Activated T-helper 9 cell treated with anti-CD3 and anti-CD28 coated beads, Interleukin-2, amount 50 U/mL, for 16 hours (primary cell): ENCODE measurements around the gene NAE1.
"Not testable (repeated sequence)": the region's sequence is repeated elsewhere in the genome, so short reads cannot be mapped to it uniquely, and the experiment has no call there.

ENCODE experiments used
- DNase-seq: peaks from one replicate; pipeline ENCODE4 v3.0.0-alpha.2; 2020; ENCODE audit warnings: low read depth

NAE1 gene

DNA sequence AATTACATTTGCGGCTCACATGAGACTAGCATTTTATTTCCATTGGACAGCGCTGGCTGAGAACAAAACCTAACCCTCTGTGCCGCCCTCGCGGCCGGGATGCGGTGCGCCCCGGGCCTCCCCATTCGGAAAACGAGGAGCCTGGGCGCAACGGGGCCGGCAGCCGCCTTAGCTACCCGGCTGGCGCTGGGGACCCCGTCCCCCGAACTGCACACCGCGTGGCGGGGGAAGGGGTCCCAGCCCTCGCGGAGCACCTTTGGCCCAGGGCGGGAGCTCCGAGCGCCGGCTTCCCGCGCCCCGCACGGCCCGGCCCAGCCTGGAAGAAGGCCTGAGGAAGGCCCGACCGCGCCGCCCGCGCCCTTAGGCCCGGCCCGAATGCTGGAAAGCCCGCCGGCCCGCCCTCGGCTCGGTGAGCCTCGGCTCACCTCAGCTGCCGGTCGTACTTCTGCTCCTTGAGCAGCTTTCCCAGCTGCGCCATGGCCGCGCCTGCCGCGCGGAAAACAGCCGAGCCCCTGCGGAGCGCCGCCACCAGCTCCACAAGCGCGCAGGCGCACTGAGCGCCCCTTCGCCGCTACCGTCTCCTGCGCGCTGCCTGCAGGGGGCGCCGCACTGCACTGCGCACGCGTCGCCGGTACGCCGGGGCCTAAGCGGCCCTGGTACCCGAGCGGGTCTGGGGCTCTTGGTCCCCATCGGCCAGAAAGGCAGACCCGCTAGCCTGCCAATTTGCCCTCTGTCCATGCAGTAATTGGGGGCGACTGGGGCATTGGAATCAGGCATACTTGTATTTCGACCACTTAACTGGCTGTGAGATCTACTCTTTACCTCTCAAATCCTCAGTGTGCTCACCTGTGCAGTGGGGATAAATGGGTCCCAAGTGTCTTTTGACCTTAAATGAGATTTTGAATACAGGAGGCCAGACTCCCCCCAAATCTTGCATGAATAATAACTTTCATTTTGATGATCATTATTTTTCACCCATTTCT lies at the start of gene NAE1:
Gene NAE1, minus strand, starts transcription at position 555 of the 983 bp plus-strand sequence. Its CDS starts 77 bp downstream, at position 478.
- DNase-seq, result peak; percentile 85

DNA sequence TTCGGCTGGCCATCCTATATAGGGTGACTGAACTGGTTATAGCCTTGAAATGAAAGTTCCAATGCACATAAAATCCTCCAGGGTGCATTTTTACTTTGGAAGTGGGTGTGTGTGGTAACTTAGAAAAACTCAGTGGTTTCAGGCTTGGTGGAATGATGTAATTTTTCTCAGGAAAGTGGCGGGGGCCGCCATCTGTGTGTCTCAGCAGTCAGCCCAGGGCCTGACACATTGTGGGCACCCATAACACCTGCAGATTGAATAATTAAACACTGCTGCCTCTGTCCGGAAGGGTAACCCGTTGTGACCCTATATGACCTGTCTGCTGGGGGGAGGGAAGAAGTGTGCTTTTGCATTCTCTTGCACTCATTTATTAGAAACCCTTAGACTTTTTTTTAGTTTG lies 47.3 kb upstream of the NAE1 start:
- DNase-seq, result peak; percentile 47

DNA sequence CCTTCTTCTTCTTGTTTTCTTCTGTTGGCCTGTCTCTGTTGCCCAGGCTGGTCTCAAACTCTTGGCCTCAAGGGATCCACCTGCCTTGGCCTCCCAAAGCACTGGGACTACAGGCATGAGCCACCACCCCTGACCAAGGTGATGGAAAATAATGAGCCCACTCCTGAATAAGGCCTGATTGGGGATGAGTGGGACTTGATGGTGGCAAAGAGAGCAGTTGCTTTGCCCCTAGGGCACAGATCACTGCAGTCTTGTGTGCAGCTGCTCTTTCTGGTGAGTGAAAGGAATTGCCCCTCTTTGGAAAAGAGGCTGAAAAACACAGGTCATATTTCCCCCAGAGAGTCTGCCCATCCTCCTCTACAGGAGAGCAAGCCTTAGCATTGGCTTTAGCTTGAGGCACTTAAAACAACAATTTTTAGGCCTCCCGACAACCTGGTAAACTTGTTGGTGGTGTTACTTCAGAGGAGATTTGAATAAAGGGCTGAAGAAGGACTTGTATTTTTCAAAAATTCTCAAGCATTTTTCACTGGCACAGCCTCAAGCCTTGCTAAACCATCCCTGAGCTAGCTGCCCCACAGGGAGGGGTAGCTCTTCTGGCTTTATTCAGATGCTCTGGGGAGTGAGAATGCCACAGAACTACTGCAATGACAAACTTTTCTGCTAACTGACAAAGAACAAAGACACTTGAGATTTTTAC lies 43.5 kb upstream of the NAE1 start:
- no peak for DNase-seq

DNA sequence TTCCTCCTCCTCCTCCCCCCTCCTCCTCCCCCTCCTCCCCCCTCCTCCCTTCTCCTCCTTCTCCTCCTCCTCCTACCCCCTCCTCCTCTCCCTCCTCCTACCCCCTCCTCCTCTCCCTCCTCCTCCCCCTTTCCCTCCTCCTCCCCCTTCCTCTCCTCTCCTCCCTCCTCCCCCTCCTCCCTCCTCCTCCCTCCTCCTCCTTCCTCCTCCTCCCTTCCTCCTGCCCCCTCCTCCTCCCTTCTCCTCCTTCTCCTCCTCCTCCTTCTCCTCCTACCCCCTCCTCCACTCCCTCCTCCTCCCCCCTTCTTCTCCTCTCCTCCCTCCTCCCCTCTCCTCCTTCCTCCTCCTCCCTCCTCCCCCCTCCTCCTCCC lies 42.9 kb upstream of the NAE1 start:
- DNase-seq, result no peak

DNA sequence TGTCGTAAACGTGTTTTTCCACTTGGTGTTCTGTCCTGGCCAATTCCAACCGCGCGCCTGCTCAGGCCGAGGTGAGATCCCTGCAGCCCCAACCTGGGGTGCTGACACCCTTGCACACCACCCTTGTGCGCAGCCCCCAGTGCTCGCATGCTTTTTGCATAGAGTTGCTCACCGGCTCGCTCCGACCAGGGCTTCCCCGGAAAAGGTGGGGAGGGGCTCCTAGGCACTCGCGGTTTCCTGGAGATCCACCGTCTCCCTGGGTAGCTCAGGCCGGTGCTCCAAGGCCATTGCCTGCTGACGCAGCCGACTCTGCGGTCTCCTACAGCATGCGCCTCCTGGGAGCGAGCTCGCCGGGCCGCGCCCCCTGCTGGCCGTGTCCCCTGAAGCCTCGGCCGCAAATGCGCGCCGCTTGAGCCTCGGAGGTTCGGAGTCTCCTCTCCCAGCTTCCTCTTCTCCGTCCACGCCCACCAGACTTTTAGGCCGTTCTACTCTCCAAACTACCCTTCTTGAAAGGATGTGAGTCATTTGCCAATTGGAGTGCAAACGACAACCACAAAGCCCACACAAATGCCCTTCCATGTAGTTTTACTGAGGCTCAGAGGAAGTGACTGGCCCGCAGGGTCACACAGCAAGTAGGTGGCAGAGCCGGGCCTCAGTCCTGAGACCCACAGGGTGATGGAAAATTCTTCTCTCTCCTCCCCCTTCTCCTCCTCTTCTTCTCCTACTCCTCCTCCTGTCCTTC lies 42.3 kb upstream of the NAE1 start:
- peak; percentile 85 for DNase-seq

DNA sequence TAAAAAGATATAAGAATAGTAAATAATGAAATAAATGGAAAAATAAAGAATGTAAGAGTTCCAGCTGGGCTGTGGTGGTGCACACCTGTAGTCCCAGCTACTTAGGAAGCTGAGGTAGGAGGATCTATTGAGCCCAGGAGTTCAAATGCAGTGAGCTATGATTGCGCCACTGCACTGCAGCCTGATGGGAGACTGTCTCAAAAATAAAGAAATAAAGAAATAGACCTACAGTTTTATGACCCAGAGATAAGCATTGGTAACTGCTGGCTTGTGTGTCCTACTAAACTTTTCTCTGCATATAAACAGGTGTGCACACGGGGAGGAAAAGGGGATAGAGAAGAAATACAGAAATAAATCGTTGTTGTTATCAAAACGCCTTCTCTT lies 41.8 kb upstream of the NAE1 start:
- DNase-seq, result no peak

DNA sequence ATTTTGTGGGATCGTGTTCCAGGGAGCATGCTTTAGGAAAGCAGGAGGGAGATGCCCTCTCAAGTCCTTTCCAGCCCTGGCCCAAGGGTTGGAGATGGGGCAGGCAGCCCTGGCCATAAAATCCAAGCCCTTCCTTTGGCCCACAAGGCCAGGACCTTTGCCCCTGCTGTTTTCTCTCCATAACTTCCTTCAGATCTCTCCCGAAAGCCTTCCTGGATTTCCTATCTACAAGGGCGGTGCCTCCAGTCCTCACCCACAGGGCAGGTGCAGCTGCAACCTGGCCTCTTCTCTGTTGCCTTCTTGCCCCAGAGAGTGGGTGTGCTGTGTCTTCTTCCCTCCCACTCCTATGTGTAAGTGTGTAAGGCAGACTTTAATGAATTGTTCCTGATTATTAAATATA lies 41.1 kb upstream of the NAE1 start:
- DNase-seq, result no peak

DNA sequence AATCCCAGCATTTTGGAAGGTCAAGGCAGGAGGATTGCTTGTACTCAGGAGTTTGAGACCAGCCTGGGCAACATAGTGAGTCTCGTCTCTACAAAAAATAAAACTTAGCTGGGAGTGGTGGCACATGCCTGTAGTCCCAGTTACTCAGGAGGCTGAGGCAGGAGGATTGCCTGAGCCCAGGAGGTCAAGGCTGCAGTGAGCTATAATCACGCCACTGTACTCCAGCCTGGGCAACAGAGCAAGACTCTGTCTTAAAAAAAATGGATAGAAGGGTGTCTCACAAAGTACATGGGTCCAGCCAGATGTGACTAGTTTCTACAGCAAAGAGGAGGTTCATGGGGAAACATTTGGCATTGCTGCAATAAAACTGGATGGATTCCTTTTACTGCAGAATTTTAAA lies 40.6 kb upstream of the NAE1 start:
- DNase-seq, result not testable (repeated sequence)

DNA sequence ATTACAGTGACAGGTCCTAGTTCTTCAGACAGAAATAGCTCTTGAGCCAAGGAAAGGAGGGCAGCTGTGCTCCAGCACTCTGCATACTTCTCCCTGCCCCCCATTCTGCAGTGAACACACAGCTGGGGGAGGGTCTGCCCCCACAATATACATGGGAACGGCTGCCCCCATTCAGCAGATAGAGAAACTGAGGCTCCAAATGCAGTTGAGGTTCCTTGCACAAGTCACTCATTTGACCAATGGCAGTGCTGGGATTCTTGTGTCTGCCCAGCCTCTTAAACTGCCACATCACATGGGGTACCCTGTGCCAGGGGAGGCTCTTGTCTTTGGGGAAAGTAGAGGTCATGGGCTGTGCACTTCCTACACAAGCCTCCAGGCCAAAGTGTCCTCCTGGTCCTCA lies 38.6 kb upstream of the NAE1 start:
- DNase-seq, result no peak

DNA sequence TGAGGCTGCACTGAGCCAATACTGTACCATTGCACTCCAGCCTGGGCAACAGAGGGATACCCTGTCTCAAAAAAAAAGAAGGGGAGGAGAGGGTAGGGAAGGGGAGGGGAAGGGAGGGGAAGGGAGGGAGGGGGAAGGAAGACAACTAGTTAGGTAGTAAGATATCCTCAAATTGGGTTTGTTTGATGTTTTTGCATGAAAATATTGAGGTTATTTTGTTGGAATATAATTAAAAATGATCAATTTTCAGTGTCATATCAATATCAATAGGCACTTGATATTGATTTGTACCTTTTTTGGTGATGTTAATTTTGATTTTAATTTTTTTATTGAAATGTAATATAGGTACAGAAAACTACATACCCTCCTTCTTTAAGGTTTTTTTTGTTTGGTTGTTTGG lies 32.9 kb upstream of the NAE1 start:
- no peak for DNase-seq

DNA sequence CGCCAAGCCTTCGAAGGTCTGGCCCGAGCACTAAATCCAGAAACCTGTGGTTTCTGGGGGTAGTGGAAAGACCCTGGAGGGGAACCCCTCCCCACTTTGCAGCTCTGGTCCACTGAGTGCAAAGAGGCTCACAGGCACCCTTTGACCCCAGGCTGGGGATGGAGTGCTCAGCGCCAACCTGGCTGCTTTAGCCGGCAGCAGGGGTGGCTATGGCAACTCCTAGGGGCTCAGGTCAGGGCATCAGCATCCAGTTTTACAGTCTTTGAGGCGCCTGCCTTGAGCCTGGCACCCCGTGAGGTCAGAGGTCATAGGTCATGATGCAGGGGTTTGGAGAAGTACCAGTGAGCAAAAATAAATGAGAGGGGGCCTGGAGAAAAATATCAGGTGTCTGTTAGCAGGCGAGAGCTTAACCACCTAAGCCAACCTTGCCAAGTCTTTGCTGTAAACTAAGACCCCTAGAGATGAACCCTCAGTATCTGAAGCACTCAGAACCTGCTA lies 31.3 kb upstream of the NAE1 start:
- DNase-seq, result no peak

DNA sequence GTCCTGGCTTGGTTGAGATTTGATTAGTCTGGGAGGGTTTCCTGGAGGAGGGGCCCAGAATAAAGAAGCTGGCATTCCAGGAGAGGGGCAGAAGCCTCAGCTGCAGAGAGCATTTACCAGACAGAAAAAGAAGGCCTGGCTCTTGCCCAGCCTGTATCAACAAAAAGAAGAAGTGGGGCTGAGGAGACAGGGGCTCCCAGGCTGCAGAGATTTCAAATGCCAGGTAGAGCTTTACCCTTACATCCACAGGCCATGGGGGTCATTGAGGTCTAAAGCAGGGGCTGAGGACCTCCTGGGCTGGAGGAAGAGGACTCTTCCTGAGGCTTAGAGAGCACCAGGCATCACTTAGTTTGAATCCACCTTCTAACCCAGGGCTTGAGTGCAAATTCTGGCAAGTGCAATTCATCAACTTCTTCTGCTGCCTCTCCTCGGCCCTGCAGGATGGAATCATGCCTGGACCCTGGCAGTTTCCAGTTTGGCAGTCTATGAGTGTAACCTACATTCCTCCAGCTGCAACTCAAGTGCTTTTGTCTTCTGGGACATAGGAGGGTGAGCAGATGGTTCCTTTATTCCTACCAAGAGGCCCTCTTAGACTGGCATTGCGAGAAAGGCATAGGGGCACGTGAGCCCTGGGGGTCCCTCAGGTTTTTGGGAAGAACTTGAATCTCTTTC lies 28.8 kb upstream of the NAE1 start:
- no peak for DNase-seq

DNA sequence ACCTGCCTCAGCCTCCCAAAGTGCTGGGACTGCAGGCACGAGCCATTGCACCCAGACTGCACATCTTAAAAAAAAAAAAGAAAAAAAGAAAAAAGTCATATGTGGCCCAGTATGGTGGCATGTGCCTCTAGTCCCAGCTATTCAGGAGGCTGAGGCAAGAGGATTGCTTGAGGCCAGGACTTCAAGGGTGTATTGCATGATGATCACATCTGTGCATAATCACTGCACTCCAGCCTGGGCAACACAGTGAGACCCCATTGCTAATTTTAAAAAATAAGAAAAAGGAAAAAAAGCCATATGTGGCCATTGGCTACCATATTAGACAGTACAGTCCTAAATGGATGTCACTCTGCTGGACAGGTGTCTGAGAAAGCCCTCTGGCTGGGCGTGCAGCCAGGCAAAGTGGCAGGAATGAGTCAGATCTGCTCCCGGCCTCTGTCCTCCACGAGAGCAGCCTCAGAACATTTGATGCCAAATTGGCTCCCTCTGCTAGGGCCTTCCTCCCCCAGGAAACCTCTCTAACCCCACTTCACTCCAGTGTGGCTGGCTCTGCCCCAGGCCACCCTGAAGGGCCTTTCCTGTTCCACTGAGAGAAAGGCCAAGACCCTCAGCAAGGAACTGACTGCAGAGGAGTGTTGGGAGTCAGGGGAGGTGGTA lies 28.1 kb upstream of the NAE1 start:
- DNase-seq, result no peak

DNA sequence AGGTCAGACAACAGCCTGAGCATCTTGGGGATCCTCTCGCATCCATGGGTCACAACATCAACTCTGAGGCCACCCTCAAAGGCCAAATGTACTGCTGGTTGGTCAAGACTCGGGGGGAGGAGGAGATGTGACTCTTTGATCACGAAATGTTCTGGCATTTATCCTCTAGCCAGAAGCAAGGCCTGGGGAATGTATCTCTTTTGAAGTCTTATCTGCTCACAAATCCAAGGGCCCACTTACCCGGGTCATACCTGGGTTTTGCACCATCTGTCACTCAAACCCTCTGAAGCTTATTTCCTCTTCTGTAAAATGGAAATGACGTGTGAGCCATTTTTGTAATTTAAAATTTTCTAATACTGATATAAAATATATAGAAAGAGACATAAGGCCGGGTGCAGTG lies 26.7 kb upstream of the NAE1 start:
- no peak for DNase-seq

DNA sequence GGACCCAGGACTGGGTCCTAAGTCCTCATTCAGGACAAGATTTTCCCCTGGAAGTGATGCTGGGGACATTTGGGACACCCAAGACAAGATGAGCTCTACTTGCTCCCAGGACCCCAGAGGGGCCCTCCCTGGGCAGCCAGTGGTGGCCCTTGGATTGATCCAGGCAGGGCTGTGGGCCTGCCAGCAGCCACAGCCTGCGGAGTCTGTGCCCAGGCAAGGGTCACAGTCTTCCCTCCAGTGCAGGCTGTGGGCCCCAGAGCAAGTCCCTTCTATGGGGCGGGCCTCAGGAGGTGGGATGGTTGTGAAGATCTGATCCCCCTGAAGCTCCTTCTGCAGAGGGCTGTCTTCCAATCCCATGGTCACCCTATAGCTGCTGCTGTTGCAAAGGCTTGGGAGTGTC lies 26.0 kb upstream of the NAE1 start:
- no peak for DNase-seq

DNA sequence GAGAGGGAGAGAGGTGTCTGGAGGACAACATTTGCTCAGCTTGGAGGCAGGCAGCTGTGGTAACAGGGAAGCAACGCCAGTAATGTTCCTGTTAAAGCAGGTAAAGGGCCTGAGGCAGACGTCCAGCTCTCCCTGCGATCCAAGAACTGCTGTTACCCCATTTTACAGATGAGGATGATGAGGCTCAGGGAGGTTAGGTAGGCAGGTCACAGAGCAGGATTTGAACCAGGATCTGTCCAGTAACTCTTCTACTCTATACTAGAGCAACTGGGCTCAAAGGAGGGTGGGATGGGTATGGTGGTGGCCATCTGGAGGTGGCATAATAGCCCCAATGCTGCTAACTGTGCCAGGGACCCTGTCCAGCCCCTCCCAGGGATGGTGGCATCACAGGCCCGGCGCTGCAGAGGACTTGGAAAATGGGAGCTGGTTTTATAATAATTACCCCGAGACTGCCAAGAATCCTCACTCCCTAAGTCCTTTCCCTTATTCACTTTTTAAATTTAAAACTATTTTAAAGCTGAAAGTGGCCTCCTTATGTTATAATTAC lies 25.5 kb upstream of the NAE1 start:
- no peak for DNase-seq

DNA sequence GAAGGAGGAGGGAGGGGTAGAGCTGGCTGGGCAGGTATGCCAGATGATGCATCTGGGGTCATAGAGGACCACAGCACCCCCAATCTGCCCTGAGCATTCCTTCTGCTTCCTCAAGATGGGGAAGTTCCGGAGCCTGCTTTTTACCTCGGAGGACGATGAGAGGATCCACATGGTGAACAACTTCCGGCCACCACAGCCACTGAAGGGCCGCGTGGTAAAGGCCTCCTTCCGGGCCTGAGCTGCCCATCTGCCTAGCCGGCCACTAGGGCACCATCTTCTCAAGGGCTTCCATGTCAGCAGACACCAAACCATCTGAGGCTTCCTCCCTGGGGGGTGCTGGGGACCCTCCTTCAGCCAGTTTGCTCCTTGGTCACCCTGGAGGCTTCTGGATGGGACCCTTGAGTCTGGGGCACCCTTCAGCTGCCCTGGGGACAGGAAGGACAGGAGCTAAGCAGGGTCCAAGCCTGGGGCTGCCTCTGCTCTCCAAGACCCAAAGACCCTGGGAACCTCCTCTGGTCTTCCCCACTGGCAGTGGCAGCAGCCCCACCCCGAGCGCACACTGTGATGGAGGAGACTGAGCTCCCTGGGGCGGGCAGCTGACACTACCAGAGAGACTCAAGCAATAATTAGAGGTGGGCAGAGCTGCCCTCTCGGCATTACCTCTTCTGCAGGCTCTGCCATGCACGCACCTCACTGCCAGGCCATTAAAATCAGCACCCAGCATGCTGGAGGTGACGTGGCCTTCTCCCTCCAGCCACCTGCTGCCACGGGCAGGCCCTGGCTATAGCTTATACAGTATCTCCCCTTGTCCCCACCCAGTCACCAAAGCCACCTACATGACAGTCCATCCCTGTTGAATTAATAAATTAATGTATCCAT lies 22.7 kb upstream of the NAE1 start:
- no peak for DNase-seq

DNA sequence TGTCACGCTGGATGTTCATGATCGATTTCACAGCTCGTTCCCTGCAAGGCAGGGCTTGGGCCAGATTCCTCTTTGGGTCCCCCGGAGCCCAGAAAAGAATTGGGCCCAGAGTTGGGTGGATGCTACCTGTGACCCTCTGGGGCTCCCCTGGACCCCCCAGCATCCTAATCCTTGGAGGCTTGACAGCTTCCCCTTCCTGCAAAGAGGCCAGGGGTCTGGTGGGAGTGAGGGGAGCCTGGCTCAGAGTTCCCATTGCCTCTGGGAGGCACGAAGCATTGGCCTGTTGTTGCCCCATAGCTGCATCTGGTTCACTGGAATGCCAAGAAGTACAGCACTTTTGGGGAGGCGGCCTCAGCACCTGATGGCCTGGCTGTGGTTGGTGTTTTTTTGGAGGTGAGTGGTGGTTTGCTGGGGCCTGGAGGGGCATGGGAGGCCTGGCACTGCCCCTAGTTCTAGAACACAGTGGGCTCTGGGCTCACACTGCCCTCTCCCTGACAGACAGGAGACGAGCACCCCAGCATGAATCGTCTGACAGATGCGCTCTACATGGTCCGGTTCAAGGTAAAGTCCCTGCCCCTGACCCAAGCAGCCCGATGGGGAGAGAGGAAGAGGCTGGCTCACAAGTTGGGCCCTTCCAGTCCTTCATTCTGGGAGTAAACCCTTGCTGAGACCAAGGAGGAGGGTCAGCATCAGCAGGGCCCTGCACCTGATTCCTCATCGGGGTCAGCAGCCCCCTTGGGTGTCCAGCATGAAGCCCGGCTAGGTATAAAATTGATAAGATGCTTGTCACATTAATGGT lies 20.6 kb upstream of the NAE1 start:
- DNase-seq, result no peak

DNA sequence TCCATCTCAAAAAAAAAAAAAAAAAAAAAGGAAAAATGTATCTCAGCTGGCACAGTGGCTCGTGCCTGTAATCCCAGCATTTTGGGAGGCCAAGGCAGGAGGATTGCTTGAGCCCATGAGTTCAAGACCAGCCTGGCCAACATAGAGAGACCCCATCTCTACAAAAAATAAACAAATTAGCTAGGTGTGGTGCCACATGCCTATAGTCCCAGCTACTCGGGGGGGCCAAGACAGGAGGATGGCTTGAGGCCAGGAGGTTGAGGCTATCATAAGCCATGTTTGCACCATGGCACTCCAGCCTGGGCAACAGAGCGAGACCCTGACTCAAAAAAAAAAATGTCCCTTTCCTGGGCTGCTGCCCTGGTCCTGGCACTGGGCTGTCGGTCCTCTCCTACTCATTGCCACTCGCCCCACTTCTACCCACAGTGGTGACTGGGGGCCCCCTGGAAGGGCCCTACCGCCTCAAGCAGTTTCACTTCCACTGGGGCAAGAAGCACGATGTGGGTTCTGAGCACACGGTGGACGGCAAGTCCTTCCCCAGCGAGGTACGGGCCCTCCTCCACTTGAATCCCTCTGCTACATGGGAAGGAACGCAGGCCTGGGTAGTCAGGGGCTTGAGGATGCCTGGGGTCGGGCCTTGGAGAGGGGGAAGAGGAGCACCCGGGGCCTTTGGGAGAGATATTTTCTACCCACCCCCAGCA lies 19.5 kb upstream of the NAE1 start:
- no peak for DNase-seq
